SK-N-SH (cell line): ENCODE data around the gene SHPK.
"Not testable (repeated sequence)": the region's sequence is repeated elsewhere in the genome, so short reads cannot be mapped to it uniquely, and the experiment has no call there.

Experiments used
- CTCF ChIP-seq: fragments of 200-600 bp; sonication (generic); IDR thresholded peaks from 2 replicates; pipeline ENCODE4 v1.6.1; 2017; ENCODE audit warnings: antibody characterized with exemption, mild to moderate bottlenecking, moderate library complexity
- REST ChIP-seq: IDR thresholded peaks from 2 replicates; pipeline ENCODE4 v1.6.1; 2012; ENCODE audit warnings: mild to moderate bottlenecking, low read depth, low read length, moderate library complexity

- not testable (repeated sequence) for TF ChIP-seq CTCF, REST
These were observed 57.4 kb downstream of the SHPK start for GRCh38 chr17:3578667-3579066.
